ENCODE data around the gene ATF5.

Gene ATF5

GRCh38 chr19:49977881-49978280 lies 48.9 kb downstream of the ATF5 start:
- DNase-seq: no peak

GRCh38 chr19:49978324-49978723 lies 49.3 kb downstream of the ATF5 start:
- no peak for DNase-seq

- no peak for DNase-seq
These were observed 52.9 kb downstream of the ATF5 start for GRCh38 chr19:49981603-49982593.

Measured in fibroblast of skin of right quadriceps (primary cell).